ENCODE measurements around the gene SUCLG2. TPM values are rescaled to one million over a fixed set of nuclear protein-coding genes. Genes with fewer than 3 reads are reported as not detected.

SUCLG2 gene
- total and polyA plus RNA-seq, 9 donors, result 24.8 to 75.2 (median 40.1) TPM

DNA sequence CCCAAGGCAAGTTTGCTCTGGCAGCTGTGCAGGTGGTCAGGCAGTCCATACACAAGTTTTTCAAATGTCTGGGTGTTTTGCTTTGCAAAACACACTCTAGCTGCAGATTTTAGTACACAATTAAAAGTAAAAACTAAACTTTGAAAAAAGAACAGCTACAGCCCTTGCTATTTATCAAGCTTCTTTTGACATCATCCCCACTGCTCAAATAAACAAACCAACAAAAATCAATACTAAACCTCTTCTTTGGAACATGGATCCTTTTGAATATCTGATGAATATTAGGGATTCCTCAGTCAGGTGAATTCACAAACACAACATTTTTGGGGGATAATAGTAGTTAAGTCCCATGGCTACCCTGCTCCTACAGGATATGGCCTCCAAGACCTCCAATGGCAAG is 249.2 kb downstream of the SUCLG2 start:
- H3K36me3 ChIP-seq, result no peaks in the 10 kb centered on the region
- intact Hi-C loops (cut with DNase I), result no loop called here
- no peak overlapping the region for H3K27ac ChIP-seq

GRCh38 chr3:67402873-67403272 is 251.5 kb downstream of the SUCLG2 start:
- no peaks in the 10 kb centered on the region for H3K27me3 ChIP-seq
- TF ChIP-seq EP300 (IDR thresholded peaks at IDR 0.05), result no peak
- no peak for TF ChIP-seq CTCF (IDR thresholded peaks at IDR 0.05)
- no peak for TF ChIP-seq POLR2A (IDR thresholded peaks at IDR 0.05)
- H3K9me3 ChIP-seq, result no peaks in the 10 kb centered on the region
- no peak for DNase-seq
- H3K36me3 ChIP-seq, result no peaks in the 10 kb centered on the region
- H3K4me1 ChIP-seq (ENCODE audit: insufficient read depth), result no peaks in the 10 kb centered on the region
- intact Hi-C loops (cut with DNase I), result no loop called here
- H3K27ac ChIP-seq, result no peak overlapping the region
- no peak overlapping the region for H3K4me3 ChIP-seq
- WGBS, 3 donors, result 93 to 97% (median 94%) methylated on average over 3 of the region's 3 CpGs

More for the DNA sequence above, 249.2 kb downstream of the SUCLG2 start:
- no peak for DNase-seq
- Histone ChIP-seq H3K27me3 (no peaks in the 10 kb centered on the region), H3K4me1 (ENCODE audit: insufficient read depth) (no peaks in the 10 kb centered on the region), H3K4me3 (no peak overlapping the region), H3K9me3 (no peaks in the 10 kb centered on the region)
- TF ChIP-seq EP300 (IDR thresholded peaks at IDR 0.05) (no peak), CTCF (IDR thresholded peaks at IDR 0.05) (no peak), POLR2A (IDR thresholded peaks at IDR 0.05) (no peak)

- Histone ChIP-seq H3K27me3 (no peaks in the 10 kb centered on the region), H3K9me3 (no peaks in the 10 kb centered on the region), H3K4me3 (no peak overlapping the region), H3K36me3 (no peaks in the 10 kb centered on the region), H3K27ac (no peak overlapping the region), H3K4me1 (ENCODE audit: insufficient read depth) (no peaks in the 10 kb centered on the region)
- no peak for DNase-seq
- intact Hi-C loops (cut with DNase I), result no loop called here
- 84 to 96% (median 95%) methylated on average over 3 of the region's 3 CpGs for WGBS, 3 donors
- TF ChIP-seq POLR2A (IDR thresholded peaks at IDR 0.05), result no peak
- no peak for TF ChIP-seq CTCF (IDR thresholded peaks at IDR 0.05)
- no peak for TF ChIP-seq EP300 (IDR thresholded peaks at IDR 0.05)
Observed at GRCh38 chr3:67401921-67402320, 252.5 kb downstream of the SUCLG2 start.

DNA sequence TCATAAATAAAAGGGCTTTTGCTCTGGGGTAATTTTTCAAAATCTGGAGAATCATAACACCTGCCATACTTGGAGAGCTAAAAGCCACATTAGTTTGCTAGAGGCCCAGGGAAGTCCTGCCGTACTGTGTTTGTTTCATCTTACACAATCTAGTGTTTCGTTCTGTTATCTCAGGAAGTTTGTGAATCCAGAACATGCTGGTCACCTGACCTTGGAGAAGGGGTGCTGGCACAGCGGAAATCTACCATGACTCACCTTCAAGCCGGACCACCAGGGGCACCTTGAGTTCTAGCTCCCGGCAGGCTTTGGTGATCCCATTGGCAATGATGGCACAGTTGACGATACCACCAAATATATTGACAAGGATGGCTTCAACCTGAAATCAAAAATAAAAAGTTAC is 253.9 kb downstream of the SUCLG2 start:
- intact Hi-C loops (cut with DNase I), result no loop called here
- Histone ChIP-seq H3K4me1 (ENCODE audit: insufficient read depth) (no peaks in the 10 kb centered on the region), H3K4me3 (no peak overlapping the region), H3K36me3 (no peaks in the 10 kb centered on the region), H3K27me3 (no peaks in the 10 kb centered on the region), H3K27ac (no peak overlapping the region), H3K9me3 (no peaks in the 10 kb centered on the region)
- WGBS, 3 donors, result 83 to 90% (median 86%) methylated on average over 6 of the region's 6 CpGs
- TF ChIP-seq POLR2A (IDR thresholded peaks at IDR 0.05), result no peak
- no peak for TF ChIP-seq EP300 (IDR thresholded peaks at IDR 0.05)
- TF ChIP-seq CTCF (IDR thresholded peaks at IDR 0.05), result no peak
- no peak for DNase-seq

DNA sequence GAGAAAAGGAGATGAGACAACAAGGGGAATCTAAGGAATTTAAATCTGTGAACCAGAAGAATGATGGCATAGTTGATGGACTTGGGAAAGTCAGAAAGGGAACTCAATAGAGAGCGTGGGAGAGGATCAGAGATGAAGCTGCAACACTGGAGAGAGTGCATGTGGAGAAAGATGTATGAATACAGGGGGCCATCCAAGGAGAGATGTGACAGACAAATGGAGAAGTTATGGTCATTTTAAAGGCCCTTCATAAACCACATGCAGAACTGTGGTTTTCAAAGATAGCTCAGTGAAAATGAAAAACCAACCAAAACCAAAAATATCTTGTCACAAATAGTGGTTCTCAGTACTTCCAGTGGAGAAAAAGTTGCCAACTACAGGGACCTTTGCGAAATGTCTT is 265.2 kb downstream of the SUCLG2 start:
- Histone ChIP-seq H3K9me3 (no peaks in the 10 kb centered on the region), H3K36me3 (no peaks in the 10 kb centered on the region), H3K4me3 (no peak overlapping the region), H3K27ac (no peak overlapping the region), H3K4me1 (ENCODE audit: insufficient read depth) (no peaks in the 10 kb centered on the region), H3K27me3 (no peaks in the 10 kb centered on the region)
- no peak for DNase-seq
- TF ChIP-seq CTCF (IDR thresholded peaks at IDR 0.05), result no peak
- no peak for TF ChIP-seq POLR2A (IDR thresholded peaks at IDR 0.05)
- no peak for TF ChIP-seq EP300 (IDR thresholded peaks at IDR 0.05)
- WGBS, 3 donors, result 94 to 95% (median 94%) methylated on average over 2 of the region's 2 CpGs
- intact Hi-C loops (cut with DNase I), result no loop called here
